HTERT RPE-1 (cell line): Measurements from ENCODE around the gene NECTIN1.

Experiments
- in situ Hi-C: fragments of 300-500 bp; cut with MboI; formaldehyde crosslinking; loops from 4 replicates; pipeline ENCODE4 v1.14.3; 2020; ENCODE audit warnings: low sequenced_read_pairs

NECTIN1 gene

DNA sequence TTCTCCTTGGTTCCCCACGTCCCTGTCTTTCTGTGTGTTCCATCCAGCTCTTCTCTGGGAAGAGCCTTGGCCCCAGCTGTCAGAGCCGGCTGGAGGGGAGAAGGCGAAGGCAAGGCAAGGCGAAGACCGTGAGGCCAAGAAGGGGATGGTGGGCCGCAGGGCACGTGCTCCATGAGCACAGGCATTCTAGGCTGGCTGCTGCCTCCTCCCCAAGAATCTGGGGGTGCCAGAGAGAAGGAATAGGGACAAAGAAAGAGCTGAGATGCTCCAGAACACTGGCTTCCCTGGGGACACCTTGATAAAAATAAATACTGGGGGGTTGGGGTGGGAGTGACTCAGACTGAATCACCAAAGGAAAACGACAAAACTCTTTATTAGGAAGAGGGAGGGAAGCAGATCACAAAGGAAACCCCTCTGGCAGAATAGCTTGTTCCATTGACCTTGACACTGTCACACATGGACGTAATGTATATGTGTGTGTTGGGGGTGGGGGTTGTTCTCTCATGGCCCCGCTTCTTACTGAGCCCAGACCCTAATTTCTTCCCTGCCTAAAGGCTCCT lies 52.5 kb downstream of the NECTIN1 start:
- in situ Hi-C loops, result no loop called here

DNA sequence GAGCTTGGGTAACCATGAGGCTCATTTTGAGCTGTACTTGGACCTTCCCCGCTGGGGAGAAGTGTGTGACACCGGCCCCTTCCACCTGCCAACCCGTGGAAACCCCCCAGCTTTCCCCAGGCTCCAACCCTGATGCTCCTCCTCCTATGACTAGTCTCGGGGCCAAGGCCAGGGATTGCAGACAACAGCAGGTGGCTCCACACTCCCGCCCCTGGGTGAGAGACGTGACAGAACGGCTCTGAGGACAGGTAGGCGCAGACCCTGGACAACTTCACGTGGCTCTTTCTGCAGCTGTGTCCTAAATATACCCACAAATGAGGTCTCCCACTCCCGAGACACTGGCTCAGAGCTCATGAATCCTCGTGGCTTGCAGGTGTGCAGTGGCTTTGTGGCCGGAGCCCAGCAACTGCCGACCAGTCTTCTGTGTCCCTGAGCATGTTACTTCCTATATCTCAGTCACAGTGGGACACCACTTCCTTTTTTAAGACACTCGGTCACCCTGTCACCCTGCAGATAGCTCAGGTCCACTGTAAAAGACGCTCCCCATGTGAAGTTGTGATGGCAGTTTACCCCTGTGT lies 55.2 kb downstream of the NECTIN1 start:
- in situ Hi-C loops, result no loop called here

DNA sequence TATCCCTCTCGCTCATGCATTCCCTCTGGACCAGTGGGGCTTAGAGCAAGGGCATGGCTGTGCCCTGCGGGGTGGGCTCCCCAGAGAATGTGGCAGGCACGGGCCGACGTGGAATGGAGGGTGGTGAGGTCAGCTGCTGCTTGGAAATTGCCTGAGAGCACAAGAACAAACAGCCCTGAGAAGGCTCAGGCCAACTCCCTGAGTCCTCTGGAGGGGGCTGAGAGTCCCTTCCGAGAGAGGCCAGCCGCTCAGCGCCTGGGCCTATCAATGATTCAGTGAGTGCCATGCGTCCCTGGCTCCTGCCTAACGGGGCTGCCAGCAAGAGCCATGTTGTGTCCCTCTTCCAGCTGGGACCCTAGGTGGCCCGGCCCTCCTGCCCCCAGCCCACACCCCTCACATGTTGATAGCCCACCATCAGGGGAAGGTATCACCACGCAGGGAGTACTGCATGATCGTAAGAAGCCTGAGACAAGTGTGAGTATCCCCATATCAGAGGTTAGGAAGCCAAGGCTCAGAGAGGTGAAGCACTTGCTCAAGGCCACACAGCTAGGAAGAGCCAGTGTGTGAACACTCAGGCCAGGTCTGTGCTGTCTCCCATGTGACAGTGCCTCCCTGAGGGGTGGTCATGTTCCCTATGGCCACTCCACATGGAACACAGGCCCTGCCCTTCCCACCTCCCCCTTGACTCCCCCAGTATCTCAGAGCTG lies 55.8 kb downstream of the NECTIN1 start:
- in situ Hi-C loops, result no loop called here

- in situ Hi-C loops, result no loop called here
Observed at GRCh38 chr11:119672597-119672996, 56.4 kb downstream of the NECTIN1 start.

- in situ Hi-C loops, result no loop called here
Observed at GRCh38 chr11:119671561-119672015, 57.4 kb downstream of the NECTIN1 start.

DNA sequence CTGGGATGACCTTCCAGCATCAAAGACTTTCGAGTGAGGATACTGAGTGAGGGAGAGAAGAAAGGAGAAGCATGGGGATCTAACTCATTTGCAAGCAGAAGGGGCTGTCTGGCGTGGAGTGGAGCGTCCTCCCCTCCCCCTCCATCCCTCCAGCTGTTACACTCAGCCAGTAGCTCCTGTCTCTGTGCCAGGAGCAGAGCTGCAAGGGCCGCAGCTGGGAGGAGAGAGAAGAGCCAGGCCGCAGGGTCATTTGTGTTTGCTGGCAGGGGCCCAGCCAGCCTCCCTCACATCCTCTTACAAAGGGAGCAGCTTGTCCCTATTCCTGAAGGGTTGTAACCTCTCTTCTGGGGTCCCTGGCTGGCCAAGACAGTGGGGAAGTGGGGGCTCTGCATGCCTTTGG lies 57.9 kb downstream of the NECTIN1 start:
- in situ Hi-C loops, result no loop called here

GRCh38 chr11:119669487-119669886 lies 59.5 kb downstream of the NECTIN1 start:
- in situ Hi-C loops, result no loop called here

GRCh38 chr11:119668676-119669075 lies 60.3 kb downstream of the NECTIN1 start:
- in situ Hi-C loops, result no loop called here

DNA sequence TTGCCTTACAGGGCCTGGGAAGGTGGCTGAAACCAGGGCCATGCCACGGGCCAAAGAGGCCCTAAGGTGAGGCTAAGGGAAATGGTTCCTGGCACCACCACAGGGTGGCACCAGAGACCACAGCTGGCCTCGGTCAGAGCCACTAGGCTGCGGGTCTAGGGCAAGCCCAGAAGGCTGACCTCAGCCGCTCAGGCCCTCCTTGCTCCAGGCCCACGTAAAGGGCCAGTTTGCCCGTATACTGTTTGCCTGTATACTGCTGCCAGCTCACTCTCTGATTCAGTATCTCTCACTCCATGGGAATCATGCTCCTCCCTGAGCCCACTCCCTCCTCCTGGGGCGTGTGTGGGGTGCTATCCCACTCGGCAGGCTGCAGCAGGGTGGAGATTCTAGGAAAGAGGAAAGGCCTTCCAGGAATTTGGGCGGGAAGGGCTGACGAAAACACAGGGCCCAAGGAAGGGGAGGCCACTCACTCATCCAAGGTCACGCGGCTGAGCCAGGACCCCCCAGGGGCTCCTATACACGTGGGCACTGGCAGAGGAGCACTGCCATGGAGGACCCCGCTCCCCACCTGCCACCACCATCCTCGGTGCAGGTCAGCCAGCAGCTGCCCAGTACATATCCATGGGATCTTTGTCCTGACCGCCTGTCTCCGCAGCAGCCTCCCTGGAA lies 62.4 kb downstream of the NECTIN1 start:
- in situ Hi-C loops, result no loop called here

DNA sequence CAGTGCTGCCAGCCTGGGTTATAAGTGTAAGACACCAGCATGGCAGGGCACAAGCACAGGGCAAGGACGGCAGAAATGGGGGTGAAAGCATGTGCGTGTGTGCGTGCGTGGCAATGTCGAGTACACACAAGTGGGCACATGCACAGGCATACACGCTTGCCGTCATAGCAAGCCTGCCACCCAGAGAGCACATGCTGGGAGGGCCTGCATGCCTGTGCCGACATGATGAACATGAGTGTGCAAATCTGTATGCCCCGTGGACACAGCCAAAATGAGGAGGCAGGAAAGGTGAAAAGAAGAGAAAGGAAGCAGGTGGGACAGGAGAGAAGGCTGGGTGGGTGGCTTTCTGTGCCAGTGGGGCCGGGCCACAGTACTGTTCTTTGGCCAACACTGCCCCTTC lies 62.9 kb downstream of the NECTIN1 start:
- in situ Hi-C loops, result no loop called here

DNA sequence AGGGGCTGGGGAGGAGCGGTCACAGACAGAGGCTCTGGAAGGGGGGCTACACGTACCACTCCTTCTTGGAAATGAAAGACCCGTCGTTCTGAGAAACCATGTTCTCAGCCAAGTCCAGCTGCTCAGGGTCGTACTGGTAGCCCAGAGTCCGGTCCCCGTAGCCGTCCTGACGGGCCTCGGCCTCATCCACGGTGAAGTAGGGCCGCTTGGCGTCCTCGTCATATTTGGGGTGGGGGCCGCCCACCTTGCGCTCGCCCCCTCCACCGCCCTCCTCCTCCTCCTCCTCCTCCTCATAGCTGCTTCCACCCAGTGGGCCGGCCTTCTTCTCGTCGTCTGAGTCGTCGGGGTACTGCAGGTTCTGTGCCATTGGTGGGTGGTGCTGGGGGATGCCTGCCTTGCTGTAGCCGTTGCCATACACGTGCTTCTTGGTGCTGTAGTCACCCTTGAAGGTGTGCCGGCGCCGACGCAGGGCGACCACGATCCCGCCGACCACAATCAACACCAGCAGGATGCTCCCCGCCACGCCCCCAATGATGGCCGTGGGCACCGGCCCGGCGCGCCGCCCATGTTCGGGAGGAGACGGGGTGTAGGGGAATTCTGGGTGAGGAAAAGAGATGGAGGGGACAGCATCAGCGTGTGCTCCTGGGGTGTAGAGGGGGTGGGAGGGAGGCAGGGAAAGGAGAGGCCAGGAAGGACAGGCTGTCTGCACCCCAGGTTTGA lies 64.1 kb downstream of the NECTIN1 start:
- in situ Hi-C loops, result no loop called here

GRCh38 chr11:119664063-119664572 lies 64.9 kb downstream of the NECTIN1 start:
- in situ Hi-C loops, result no loop called here

DNA sequence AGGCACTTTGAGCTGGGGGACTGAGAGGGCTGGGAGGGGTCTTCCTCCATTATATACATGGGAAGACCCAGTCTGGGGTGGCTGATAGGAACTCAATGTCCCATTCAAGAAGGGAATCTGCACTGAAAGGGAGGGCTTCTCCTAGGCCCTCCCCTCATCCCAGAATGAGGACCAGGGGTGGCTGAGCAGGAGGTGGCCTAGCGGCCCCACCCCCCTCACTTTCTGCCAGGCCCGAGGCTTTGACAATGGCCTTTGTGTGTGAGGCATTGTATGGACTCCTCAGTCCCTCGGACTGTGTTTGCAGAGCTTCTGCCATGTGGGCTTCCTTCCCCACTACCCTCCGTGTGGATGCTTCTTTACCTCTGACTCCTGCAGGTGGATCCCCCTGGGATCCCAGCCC lies 65.7 kb downstream of the NECTIN1 start:
- in situ Hi-C loops, result no loop called here

DNA sequence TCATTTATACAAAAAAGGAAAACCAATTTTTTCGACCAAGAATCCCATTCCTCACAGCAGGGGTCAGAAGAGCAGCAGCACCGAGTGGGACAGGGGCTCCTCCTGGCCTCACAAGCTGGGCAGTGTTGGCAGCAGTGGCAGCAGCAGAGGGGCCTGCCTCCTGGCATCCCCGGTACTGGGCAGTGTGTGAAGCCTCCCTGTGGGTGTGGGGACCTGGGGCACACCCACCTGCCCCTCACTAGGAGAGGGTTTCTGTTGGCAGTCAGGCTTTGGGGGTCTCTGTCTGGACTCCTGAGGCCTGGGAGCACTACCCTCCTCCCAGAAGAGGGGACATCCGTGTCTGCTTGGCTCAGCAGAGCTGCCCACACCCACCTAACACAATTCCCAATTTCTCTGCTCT lies 67.8 kb downstream of the NECTIN1 start:
- in situ Hi-C loops, result no loop called here

GRCh38 chr11:119659971-119660723 lies 68.9 kb downstream of the NECTIN1 start:
- in situ Hi-C loops, result no loop called here

DNA sequence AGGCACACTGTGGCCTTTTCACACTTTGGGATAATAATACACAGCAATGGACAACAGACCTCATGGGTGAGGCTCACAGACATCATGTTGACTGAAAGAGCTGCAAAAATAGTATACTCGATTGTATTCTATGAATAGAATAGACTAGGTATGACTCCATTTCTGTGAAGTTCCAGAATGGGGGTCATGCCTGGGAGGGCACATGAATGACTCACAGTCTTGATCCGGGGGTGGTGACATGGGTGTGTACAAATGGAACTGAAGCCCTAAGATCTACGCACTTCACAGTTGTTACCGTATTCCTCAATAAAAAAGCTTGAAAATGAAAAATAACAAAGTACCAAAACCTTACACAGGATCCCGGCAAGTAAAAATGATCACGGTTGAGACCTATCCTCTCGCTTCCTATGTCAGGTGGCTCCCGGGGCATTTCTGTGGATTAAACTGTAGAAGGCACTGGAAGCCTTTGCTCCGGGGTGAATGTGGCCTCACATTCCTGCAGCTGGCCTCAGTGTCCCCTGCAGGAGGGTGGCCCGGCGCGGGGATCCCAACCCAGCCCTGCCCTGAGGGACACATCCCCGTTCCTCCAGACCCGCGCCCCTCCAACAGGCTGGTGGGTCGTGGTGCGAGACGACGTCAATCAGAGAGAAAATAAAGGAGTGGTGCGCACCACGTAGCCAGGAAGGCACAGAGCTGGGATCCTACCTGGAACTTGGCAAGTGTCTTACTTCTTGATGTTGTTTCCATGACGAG lies 75.9 kb downstream of the NECTIN1 start:
- in situ Hi-C loops, result no loop called here

GRCh38 chr11:119651802-119652584 lies 77.0 kb downstream of the NECTIN1 start:
- in situ Hi-C loops, result no loop called here

- in situ Hi-C loops, result no loop called here
Observed at GRCh38 chr11:119650251-119650650, 78.7 kb downstream of the NECTIN1 start.

DNA sequence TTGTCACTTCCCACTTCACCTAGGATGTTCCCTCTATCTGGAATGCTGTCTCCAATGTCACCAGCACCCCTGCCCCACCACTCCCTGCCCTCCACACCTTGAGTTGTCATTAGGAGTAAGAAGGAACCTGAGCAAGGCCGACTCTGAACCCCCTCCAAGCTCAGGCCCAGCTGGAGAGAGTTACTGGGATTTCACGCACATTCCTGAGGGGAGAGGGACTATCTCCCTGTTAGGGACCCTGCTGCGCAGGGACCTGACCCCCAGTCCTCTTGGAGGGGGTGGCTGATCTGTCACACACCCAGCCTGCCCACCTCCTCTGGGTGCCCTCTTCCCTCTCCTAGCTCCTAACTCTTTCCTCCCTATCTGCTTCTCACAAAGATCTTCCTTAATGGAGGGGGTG lies 81.7 kb downstream of the NECTIN1 start:
- in situ Hi-C loops, result no loop called here
